Left kidney (tissue), 2 donors: ENCODE results near the gene CADPS2. TPM values are rescaled to one million over a fixed set of nuclear protein-coding genes. Genes with fewer than 3 reads are reported as not detected.

ENCODE experiments used
- DNase-seq: peaks from one replicate; pipeline ENCODE4 v3.0.0-alpha.2; 2013
- polyA plus RNA-seq: library from polyadenylated mRNA; unstranded; fragments of 120-200 nt; gene quantifications from one replicate; pipeline ENCODE4 v1.2.1, GENCODE V29; 2013; ENCODE audit not compliant: insufficient read length

Gene CADPS2
- polyA plus RNA-seq, 1 donor = 51.3 TPM

DNA sequence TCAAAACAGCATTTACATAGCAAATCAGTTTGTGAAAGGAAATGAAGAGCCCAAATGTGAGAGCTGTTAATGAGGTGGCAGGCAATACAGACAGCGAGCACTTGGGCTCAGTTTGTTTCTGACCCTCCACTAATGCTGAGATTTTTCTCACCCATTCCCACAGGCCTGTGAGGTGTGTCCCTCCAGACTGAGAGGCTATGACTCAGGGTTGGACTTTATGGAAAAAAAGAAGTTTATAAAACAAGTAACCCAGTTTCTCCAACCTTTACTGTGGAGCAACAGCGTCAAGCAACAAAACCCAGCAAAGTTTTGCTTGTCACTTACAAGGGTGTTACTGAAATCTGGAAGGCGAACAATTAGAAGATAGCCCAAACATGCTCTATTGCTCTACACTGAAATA, 576.8 kb downstream of the CADPS2 start:
- no peak for DNase-seq

DNA sequence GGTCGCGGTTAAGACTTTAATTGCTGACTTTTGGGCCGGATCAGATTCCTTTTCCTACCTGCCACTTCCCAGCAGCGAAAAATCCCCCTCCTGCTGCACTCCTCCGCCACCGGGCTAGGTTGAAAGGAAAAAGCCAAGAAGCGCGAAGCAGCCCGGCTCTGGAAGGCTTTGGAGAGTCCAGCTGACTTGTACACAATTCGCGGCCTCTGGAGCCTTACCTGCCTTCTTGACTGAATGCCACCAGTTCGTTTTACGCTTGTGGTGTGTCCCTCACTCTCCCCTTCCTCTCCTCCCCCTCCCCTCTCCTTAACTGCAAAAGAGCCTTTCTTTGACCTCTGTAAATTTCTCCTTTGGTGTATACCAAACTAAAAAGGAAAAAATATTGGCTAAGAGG, 579.0 kb downstream of the CADPS2 start:
- no peak for DNase-seq

GRCh38 chr7:122306320-122307227, 579.7 kb downstream of the CADPS2 start:
- no peak for DNase-seq

GRCh38 chr7:122305475-122306319, 580.6 kb downstream of the CADPS2 start:
- DNase-seq = no peak

DNA sequence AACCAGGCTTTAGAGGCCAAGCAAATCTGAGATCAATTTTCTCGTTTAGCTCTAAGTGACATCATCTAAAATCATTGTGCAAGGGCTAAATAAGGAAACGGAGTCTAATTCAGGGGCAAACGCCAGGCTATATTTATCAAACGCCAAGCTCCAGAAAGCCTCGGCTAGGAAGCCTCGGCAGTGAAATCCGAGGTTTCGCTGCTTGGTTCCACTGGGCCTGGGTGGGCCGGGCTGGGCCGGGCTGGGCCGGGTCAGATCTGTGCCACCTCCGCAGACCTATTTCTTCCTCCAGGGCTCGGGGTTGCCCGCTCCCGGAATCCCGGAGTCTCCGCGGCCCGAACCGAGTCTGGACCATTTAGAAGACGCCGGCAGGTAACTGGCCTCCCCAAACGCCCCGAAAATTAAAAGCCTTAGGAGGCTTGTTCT, 581.3 kb downstream of the CADPS2 start:
- no peak for DNase-seq

- no peak for DNase-seq
These were observed 581.8 kb downstream of the CADPS2 start, which contains the start of gene FEZF1 for GRCh38 chr7:122304319-122304975. Gene FEZF1, minus strand, starts transcription at chr7:122304750. Its CDS starts 313 bp downstream, at chr7:122304437.

DNA sequence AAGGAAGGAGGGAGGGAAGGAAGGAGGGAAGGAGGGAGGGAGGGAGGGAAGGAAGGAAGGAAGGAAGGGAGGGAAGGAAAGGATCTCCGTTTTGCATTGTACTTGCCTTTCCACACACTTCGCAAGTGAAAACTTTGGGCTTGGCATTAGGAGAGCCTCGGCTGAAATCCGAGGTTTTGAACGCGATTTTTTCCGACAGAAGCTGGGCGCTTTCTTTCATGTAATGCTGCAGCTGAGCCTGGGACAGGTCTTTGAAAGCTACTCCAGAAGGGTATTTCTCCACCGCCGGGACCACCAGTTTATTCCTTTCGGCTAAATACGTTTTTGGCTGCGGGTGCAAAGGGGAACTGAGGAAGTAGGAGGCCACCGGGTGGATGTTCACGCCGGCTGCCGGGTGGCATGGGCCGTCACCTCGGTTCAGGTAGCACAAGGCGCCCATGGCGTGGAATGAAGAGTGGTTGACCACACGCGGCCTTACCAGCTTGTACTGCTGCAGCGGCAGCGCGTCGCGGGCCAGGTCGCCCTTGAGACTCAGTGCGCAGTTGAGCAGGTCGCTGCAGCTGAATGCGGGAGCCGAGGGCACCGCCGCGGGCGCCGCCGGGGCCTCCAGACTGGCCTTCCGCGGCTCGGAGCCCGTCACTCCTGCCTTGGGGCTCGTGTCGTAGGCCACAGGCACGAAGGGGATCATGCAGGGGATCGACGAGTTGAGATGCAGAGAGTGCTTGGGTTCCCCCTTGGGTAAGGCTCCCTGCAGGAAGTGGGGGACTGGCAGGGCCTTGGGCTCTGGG, 582.5 kb downstream of the CADPS2 start:
- no peak for DNase-seq

GRCh38 chr7:122302761-122303530, 583.3 kb downstream of the CADPS2 start:
- DNase-seq = no peak

DNA sequence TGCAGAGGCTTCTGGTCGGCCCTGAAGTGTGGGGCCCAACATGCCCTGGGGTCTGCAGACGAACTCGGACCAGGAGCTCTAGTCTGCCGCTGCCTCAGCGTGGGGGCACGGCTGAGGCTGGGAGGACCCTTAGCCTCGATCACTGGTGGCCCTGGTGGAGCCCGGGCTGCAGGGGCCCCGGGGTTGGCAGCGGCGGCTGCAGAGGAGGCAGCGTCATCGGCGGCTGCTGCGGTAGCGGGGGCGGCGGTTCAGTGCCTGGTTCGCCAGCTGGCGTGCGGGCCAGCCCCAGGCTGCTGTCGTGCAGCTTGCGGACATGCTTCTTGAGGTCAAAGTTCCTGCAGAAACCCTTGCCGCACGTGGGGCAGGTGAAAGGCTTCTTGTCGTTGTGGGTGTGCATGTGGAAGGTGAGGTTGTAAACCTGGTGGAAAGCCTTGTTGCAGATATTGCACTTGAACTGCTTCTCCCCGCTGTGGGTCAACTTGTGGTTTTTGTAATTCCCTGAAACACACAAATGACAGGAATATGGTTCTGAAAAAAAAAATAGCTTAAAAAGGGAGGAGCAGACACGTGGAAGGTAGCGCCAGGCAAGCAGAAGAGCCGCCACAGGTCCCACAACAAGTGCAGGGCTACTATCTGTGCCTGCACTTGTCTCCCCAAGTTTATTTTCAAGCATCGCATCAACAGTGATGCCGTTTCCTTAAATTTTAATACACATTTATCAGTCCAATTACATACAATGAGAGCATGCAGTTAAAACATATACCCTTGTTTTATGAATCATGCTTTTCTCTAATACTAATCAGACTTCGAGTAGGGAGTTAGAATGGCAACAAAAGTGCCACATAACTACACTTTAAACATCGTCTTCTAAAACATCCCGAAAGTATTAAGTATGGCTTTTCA, 584.2 kb downstream of the CADPS2 start:
- DNase-seq = no peak

- no peak for DNase-seq
These were observed 585.1 kb downstream of the CADPS2 start for GRCh38 chr7:122300956-122301833.

GRCh38 chr7:122300211-122300932, 585.9 kb downstream of the CADPS2 start:
- DNase-seq = no peak

- no peak for DNase-seq
These were observed 586.5 kb downstream of the CADPS2 start for GRCh38 chr7:122299624-122300210.

GRCh38 chr7:122298618-122299017, 587.6 kb downstream of the CADPS2 start:
- DNase-seq = no peak

DNA sequence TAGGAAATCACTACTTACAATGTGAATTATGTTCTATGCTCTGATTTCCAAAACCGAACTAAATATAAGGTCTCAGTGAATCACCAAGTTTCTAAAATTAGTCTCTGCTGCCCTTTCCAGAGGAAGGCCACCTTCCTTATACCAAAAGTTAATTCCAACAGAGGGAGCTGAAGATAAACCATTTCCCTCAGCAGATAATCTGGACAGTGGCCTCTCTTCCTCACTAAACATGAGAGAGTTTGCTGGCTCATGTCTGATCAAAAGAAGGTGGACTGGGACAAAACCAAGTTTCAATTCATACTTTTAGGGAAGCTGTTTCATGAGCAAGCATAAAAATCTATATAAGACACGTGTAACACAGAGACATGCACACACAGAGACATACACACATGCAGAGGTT, 588.1 kb downstream of the CADPS2 start:
- no peak for DNase-seq

- no peak for DNase-seq
These were observed 595.1 kb downstream of the CADPS2 start for GRCh38 chr7:122291189-122291588.

- DNase-seq = no peak
These were observed 595.8 kb downstream of the CADPS2 start for GRCh38 chr7:122290476-122290875.

GRCh38 chr7:122289426-122289825, 596.8 kb downstream of the CADPS2 start:
- DNase-seq = no peak
